NOMO-1 treated with dmso at 0.1 percent for 144 hours (cell line): ENCODE results near the gene HSPB1.
"Not testable (repeated sequence)": the region's sequence is repeated elsewhere in the genome, so short reads cannot be mapped to it uniquely, and the experiment has no call there.

Experiments used
- DNase-seq: peaks from one replicate; lab custom pipeline; 2025; ENCODE audit not compliant: unreplicated experiment; lab: John Stamatoyannopoulos, UW

The HSPB1 gene

DNA sequence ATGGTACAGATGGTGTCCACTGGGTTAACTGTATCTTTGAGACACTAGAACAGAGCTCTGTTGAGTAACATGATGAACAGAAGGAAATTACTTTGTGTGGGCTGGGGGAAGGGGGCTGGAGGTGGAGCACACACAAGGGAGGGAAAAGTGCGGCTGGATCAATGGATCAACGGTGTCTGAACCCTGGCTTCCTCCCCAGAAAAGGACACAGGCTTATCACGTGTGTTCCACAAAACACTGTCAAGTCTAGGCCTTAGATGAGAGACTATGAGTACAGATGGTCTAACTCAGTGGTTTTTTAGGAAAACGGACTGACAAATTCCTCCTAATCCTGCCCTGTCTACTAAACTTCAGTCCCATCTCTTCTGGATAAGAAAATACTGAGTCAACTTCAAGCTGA, 27.8 kb downstream of the HSPB1 start:
- no peak for DNase-seq

DNA sequence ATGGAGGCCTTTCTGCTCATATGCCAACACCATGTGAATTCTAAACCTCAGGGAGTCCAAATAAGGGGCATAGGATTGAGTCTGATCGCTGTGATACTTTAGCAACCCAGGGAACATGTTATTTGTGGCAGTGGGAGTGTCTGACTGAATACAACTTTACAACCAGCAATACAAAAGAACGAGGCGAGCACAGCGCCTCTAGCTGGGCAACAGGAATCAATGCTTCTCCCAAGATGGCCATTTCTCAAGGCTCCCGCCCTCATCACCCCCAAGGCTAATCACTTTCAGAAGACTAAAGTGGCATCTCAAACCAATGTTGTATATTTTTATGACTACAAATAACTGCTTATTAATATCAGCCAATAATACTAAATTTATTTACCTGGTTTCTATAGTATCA, 28.2 kb downstream of the HSPB1 start:
- no peak for DNase-seq

DNA sequence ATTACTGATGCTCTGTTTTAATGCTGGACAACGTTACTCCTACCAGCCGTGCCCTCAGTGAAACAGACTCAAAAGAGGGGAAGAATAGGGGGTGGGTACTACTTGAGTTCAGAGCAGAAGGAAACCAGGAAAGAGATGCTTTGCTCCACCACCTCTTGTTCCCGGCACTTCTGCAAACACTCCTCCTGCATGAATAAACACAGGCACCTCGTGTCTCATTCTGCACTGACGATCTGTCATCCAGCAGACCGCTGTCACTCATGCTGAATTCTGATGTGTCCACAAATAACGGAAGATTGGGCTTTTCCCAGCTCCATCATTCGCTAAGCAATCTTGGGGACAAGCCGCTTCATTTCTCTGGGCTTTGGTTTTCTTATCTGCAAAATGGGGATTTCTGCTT, 29.6 kb downstream of the HSPB1 start:
- no peak for DNase-seq

DNA sequence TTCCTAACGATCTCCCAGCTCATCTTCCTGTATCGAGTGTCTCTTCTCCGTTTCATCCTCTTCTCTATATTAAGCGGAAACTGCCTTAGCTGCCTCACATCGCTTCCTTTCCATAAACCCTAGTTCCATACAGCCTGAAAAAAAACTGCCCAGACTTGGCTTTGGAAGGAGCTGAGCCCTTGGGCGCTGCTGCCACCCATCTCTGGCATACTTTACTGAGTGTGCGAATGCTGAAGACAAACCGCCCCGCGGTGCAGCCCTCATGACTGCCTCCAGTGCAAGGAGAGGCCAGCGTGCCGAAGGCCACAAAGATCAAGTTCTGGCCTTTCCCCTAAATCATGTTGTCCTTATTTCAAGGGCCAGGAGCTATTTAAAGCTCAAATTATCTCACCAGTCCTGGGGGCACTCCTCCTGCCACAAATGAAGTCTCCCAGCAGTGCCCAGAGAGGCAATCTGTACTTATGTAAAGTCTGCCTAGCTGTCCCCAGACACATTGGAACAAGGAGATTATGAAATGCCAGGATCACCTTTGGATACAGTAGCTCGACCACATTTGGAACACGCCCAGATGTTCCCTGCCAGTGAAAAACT, 31.1 kb downstream of the HSPB1 start:
- DNase-seq = no peak

DNA sequence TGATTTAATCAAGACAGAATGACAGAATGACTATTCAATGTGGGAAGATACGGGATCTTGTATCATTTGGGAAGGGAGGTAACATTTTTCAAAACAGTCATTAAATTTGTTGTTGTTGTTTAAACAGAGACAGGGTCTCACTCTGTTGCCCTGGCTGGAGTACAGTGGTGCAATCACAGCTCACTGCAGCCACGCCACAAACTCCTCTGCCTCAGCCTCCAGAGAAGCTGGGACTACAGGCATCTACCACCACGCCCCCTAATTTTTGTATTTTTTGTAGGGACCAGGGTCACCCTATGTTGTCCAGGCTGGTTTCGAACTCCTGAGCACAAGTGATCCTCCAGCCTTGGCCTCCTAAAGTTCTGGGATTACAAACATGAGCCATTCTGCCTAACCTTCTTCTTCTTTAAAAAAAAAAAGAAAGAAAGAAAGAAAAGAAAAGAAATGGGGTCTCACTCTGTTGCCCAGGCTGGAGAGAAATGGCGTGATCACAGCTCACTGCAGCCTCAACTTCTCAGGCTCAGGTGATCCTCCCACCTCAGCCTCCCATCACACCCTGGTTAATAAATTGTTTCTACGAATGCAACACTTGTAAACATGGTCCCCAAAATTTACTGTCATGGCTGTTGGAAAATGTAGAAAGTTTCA, 32.0 kb downstream of the HSPB1 start:
- DNase-seq = no peak

DNA sequence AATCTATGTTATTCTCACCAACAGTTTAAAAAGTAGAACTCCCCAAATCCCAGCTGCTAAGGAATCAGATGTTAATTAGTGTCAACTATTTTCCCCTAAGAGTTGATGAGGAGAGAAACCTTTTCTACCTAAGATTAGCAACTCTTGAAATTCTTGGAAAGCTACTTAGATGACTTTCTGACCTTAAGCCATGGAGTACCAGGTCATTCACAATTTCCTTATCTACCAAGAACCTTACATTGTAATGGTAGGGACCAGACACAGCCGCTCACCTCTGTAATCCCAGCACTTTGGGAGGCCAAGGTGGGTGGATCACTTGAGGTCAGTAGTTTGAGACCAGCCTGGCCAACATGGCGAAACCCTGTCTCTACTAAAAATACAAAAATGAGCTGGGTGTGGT, 32.9 kb downstream of the HSPB1 start:
- not testable (repeated sequence) for DNase-seq

DNA sequence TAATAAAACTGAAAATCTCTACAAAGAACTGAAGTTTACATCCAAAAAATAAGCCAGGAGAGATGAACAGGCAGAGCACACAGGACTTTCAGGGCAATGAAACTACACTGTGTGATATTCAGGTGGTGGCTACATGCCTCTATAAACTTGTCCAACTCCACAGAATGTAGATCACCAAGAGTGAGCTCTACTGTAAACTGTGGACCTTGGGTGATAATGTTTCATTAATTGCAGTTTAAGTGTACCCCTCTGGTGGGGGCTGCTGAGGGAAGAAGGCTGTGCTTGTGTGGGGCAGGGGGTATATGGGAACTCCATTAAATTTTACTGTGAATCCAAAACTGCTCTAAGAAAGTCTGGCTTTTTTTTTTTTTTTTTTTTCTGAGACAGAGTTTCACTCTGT, 33.6 kb downstream of the HSPB1 start:
- DNase-seq = no peak

DNA sequence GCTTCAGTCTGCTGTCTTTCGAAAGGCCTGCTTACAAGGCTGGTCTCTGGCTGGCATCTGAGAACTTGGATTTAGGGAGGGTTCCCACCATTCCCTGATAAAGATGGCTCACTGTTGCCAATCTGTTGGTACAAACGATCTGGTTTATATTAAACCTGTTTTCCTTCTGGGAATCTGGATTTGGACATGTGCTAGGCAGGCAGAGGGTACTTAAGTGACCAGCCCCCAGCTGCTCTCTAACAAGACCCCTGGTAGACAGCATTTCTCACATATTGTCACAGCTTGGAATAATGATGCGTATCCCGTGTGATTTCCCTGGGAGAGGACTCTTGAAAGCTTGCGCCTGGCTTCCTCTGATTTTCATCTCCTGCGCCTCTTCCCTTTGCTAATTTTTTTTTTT, 34.7 kb downstream of the HSPB1 start:
- DNase-seq = no peak

DNA sequence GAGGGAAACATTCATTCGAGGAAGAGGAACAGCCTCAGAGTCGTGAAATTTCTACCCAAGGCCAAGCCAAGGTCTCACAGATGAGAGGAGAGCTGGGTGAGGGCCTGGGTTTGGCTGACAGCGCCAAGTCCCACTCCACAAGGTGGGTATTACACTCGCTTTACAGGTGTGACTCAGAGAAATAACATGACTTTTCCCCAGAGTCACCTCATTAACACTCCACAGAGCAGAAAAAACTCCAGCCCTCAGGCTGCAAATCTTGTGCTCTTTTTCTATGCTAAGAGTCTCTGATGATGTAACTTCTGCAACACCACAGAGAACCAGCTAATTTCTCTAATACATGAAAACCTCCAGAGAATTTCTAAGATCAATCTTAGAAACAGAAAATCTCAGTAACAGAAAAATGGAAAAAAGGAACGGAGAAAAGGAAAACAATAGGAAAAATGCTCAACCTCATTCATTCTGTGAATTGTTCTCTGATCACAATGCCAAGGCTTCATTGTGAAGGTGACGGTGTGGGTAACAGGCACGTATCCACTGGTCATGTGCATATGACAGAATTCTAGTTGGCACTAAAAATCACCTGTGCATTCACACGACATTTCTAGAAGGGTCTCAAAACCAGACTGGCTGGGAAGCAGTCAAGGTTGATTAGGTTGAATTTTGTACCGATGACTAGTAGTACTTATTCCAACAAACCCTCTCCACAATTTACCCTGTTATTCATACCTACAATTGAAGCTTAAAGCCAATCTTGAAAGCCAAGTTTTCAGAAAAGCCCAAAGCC, 36.0 kb downstream of the HSPB1 start:
- DNase-seq = no peak

DNA sequence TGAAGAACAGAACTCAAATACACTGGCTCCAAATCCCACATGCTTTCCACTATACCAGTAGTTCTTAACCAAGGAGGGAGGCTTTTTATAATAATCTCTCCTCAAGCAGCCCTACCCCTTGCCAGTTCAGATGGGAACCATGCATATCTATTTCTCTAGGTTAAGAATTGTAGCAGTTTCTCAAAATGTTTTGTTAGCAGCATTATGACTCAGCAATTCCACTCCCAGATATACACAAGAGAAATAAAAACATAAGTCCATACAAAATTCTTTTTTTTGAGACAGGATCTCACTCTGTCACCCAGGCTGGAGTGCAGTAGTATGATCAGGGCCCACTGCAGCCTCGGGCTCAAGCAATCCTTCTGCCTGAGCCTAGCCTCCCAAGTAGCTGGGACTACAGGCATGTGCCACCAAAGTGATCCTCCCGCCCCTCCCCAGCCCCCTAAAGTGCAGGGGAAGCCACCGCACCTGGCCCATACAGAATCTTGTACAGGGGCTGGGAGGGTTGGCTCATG, 38.2 kb downstream of the HSPB1 start:
- DNase-seq = no peak

DNA sequence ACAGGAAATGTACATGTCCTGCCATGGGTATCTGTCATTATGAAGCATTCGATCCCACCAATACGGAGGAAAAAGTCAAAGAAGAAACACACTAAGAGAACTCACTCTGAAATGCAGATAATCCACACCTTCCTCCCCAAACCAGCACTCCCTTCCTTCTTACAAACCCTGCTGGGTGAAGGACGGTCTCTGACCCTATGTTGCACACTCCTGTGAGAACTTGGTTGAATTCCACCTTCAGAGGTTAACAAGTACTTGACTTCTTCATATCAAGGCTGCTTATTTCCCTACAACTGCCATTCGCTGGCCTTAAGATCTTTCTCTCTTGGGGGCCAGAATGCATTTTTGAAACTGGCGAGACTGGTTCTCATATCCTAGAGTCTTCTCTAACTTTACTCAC, 39.7 kb downstream of the HSPB1 start:
- DNase-seq = no peak

DNA sequence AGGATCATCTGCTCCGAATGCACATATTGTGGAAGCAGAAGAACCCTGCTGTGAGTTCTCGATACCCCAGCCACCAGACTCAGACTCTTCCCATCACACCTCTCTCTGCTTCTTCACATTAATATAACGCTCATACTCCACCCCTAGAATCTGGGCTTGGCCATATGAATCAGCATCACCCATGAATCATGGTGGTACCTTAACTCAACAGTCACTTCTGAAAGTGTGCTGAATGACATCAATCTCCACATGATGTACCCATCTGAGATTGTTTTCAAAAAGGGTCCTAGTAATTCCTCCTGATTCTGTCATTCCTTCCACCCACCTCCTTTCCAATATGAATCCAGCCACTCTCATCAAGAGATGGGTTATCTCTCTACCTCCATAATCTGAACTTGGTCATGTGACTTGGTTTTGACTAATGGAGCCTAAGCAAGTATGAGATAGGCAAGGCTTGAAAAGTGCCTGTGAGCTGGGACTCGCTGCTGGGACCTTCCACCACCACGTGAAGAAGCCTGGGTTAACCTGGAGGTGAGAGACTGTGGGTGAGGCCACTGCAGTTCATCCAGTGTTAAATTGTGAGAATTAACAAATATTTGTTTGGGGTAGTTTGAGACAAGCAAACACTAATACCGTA, 40.9 kb downstream of the HSPB1 start:
- no peak for DNase-seq

DNA sequence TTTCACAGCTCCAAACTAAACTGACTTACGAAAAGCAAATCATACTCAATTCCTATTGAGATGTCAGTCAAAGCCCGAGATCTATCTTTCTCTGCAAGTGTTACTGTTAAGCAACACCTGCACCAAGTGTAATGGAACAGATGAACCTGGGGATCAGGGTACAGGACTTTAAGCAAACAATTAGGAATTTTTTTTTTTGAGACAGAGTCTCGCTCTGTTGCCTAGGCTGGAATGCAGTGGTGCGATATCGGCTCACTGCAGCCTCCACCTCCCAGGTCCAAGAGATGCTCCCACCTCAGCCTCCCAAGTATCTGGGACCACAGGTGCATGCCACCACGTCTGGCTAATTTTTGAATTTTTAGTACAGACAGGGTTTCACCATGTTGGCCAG, 41.5 kb downstream of the HSPB1 start:
- no peak for DNase-seq

DNA sequence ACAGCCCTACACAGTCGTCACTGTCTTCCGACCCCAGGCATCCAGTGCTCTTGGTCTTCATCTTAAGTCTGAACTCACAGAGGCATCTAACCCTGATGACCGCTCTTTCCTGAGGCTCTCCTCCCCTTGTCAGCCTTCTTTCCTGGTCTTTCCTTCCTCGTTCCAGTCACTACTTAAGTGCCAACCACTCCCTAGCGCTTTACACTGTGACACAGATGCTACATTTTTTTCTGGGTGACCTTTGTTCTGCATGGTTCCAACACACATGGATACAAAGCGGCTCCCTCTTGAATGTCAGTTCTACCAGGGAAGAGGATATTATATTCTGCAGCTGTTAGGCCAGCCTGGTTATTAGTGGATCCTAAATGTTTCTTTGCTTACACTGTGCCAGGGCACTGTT, 43.6 kb downstream of the HSPB1 start:
- DNase-seq = no peak

DNA sequence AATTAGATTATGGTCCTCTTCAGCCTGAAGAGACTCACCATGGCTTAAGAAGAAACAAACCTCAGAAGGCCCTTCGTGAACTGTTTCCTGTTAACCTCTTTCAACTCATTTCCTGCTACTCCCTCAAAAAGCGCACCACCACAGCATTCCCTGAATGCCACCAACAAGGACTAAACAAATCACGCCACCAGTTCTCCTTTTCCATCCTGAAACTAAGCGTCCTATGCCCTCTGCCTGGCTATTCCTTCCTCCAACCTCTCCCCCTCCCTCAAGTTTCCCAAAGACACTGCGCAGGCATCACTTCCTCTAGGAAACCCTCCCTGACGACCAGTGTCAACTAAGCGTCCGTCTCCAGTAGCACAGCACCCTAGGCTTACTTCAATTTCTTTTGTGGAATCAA, 44.3 kb downstream of the HSPB1 start:
- no peak for DNase-seq

DNA sequence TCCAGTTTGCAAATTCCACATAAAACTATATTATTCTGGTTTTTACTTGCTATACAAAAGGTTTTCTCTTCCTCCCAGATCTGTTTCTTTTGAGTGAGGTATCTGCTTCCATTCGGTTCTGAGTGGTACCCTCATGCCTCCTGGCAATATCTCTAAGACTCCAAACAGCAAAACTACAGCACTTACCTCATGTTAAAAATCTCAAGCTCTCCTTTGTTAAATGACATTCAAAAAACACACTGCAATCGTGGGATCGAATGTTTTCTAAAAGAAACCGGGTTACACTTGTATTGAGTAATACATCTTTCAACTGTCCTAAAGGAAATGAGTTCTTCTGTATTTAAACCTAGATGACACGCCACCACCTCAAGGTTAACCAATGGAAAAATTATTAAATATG, 45.2 kb downstream of the HSPB1 start:
- DNase-seq = no peak

DNA sequence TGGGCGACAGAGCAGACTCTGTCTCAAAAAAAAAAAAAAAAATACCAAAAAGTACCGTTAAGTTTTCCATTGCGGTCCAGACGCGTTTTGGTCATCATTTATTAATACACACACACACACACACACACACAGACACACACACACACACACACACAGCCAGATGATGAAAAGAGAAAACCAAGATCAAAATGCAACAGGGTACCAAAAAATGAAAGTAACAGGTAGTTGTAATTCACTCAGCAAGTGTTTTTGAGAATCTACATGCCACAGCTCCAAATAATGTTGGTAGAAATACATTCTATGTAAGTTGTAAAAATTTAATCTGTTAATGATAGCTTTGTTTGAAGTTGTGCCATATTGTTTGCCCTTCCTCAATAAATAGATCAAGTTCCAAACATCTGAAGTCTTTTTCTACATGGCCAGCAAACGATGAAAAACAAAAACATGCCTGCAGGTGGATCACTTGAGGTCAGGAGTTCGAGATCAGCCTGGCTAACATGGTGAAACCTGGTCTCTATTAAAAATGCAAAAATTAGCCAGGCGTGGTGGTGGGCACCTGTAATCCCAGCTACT, 46.9 kb downstream of the HSPB1 start:
- no peak for DNase-seq

DNA sequence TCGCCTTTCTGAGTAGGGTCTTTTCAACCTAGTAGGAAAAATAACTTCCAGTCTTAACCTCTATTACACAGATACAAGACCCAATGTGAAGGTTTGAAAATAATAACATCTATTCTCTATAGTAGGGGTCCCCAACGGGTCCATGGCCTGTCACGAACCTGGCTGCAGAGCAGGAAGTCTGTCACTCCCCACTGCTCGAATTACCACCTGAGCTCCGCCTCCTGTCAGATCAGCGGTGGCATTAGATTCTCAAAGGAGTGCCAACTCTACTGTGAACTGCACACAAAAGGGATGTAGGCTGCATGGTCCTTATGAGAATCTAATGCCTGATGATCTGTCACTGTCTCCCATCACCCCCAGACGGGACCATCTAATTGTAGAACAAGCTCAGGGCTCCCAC, 48.9 kb downstream of the HSPB1 start:
- DNase-seq = no peak

DNA sequence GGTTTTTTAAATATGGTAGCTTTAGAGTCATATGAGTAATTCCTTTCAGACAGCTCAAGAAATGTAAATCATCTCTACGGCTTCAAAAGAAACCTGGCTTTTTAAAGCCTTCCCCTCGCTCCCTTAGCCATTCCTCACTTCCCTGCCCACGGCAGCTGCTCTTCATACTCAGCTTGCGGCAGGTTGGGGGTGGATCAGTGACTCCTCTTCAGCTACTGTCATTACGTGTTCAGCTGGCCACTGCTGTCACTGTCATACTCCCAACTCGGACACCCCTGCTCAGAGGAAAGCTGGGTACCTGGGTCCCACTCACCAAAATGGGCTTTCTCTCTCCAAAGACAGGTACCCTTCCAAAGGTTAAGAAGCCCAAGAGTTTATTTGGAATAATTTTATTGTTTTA, 49.7 kb downstream of the HSPB1 start:
- no peak for DNase-seq

DNA sequence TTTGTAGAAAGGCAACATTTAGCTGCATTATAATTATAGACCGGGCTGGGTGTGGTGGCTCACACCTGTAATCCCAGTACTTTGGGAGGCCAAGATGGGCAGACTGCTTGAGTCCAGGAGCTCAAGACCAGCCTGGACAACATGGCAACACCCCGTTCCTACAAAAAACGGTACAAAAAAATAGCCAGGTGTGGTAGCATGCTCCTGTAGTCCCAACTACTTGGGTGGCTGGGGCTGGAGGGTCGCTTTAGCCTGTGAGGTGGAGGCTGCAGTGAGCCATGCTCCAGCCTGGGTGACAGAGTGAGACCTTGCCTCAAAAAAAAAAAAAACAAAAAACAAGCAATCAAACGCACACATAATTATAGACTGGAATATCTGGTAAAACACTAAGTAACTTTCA, 51.3 kb downstream of the HSPB1 start:
- DNase-seq = no peak
